HepG2 (cell line): ENCODE results near the gene DGCR2. TPM values are rescaled to one million over a fixed set of nuclear protein-coding genes. Genes with fewer than 3 reads are reported as not detected.

Source experiments
- ATAC-seq: fragments of 200-7000 bp; cut with Tn5 transposase; 3 replicates; pipeline ENCODE4 v1.9.1; 2020; ENCODE audit warnings: mild to moderate bottlenecking, moderate library complexity
- BruUV-seq: library from RNA; stranded (reverse); fragments of 400-500 nt; replicated peaks from 2 replicates; lab custom pipeline; 2021; lab: Mats Ljungman, UMichigan
- CTCF ChIA-PET: fragments of 300-600 bp; formaldehyde crosslinking; extraction: SDS; loops from one replicate; lab custom pipeline; 2021; ENCODE audit warnings: low total read pairs, inconsistent platforms, low intra/inter-chr PET ratio; lab: Yijun Ruan, JAX
- POLR2A ChIA-PET: fragments of 350-600 bp; sonication (Branson Sonifier 250); formaldehyde crosslinking; loops from one replicate; lab custom pipeline; 2020; ENCODE audit warnings: antibody characterized with exemption, inconsistent platforms; lab: Yijun Ruan, JAX
- DNase-seq: peaks from one replicate; pipeline ENCODE4 v3.0.0-alpha.2; 2015; ENCODE audit warnings: low spot score
- FAIRE-seq: peaks from 3 replicates; lab custom pipeline; 2011; peaks lifted over from hg19 to GRCh38; lab: Jason Lieb, UNC
- H2AFZ ChIP-seq: one replicate; pipeline ENCODE4 v1.6.1; 2011; ENCODE audit warnings: low read length, inconsistent platforms
- H3K27ac ChIP-seq: fragments of 300-600 bp; 3 replicates; pipeline ENCODE4 v1.8.0; 2011; ENCODE audit warnings: mixed run types, mild to moderate bottlenecking, mixed read lengths, low read length, inconsistent platforms; ENCODE audit not compliant: insufficient read depth; ENCODE audit errors: extremely low read length
- H3K27me3 ChIP-seq, 2 experiments: fragments of 200-600 bp in 1 of 2; 2 replicates in 1 of 2; 3 replicates in 1 of 2; pipeline versions ENCODE4 v1.6.0 to v1.8.0; 2011; ENCODE audit warnings: low read length in 2 of 2, mild to moderate bottlenecking in 2 of 2, moderate library complexity in 2 of 2, inconsistent platforms in 1 of 2; ENCODE audit not compliant: insufficient read depth in 2 of 2, control insufficient read depth in 1 of 2
- H3K36me3 ChIP-seq, 2 experiments: fragments of 200-600 bp in 1 of 2; replicated peaks in 1 of 2; 2 replicates in 1 of 2; 3 replicates in 1 of 2; pipeline versions ENCODE4 v1.5.1 to v1.8.0; 2011; ENCODE audit warnings: low read length in 2 of 2, inconsistent platforms in 1 of 2; ENCODE audit not compliant: insufficient read depth in 2 of 2, control insufficient read depth in 1 of 2
- H3K4me1 ChIP-seq: 2 replicates; pipeline ENCODE4 v1.5.1; 2012; ENCODE audit warnings: low read length, inconsistent platforms; ENCODE audit not compliant: insufficient read depth
- H3K4me2 ChIP-seq: 2 replicates; pipeline ENCODE4 v1.6.0; 2011; ENCODE audit warnings: low read depth, low read length, inconsistent platforms
- H3K4me3 ChIP-seq, 3 experiments: fragments of 200-600 bp in 1 of 3; sonication (generic), shearing (Covaris generic) in 1 of 3; replicated peaks in 1 of 3; 2 replicates each; pipeline ENCODE4 v1.5.1; 2011 to 2016; ENCODE audit warnings: low read length in 3 of 3, inconsistent platforms in 2 of 3, low read depth in 2 of 3, mild to moderate bottlenecking in 2 of 3, control low read depth in 1 of 3, mixed read lengths in 1 of 3; ENCODE audit not compliant: insufficient read depth in 1 of 3
- H3K79me2 ChIP-seq: one replicate; pipeline ENCODE4 v1.6.1; 2011; ENCODE audit warnings: low read length, inconsistent platforms; ENCODE audit not compliant: insufficient read depth
- H3K9ac ChIP-seq: 2 replicates; pipeline ENCODE4 v1.6.0; 2011; ENCODE audit warnings: mild to moderate bottlenecking, low read depth, low read length, inconsistent platforms; ENCODE audit not compliant: insufficient read depth
- H3K9me3 ChIP-seq: 2 replicates; pipeline ENCODE4 v1.5.1; 2012; ENCODE audit warnings: mild to moderate bottlenecking, low read length
- H4K20me1 ChIP-seq: 2 replicates; pipeline ENCODE4 v1.6.0; 2011; ENCODE audit warnings: inconsistent platforms, mild to moderate bottlenecking, low read length, moderate library complexity; ENCODE audit not compliant: insufficient read depth
- GABPA ChIP-seq, 2 experiments: IDR thresholded peaks; 2 replicates each; pipeline ENCODE4 v1.6.1; 2011 to 2016; ENCODE audit warnings: low read depth in 2 of 2, low read length in 1 of 2, missing biosample characterization in 1 of 2, missing genetic modification characterization in 1 of 2
- HNF4G ChIP-seq, 2 experiments: sonication (generic) in 1 of 2; formaldehyde crosslinking in 1 of 2; IDR thresholded peaks; 2 replicates each; pipeline versions ENCODE4 v1.4.0 to v1.6.1; 2011 to 2020; ENCODE audit warnings: borderline replicate concordance in 2 of 2, low read depth in 2 of 2, mild to moderate bottlenecking in 2 of 2, low read length in 1 of 2, missing genetic modification reagents in 1 of 2, moderate library complexity in 1 of 2
- HOXA5 ChIP-seq: sonication (generic); formaldehyde crosslinking; IDR thresholded peaks from 2 replicates; pipeline ENCODE4 v1.4.0; 2020; ENCODE audit warnings: missing genetic modification reagents
- POLR2A ChIP-seq, 2 experiments: IDR thresholded peaks; 2 replicates each; pipeline ENCODE4 v1.6.1; 2011; ENCODE audit warnings: low read depth in 2 of 2, low read length in 2 of 2, mild to moderate bottlenecking in 1 of 2, moderate library complexity in 1 of 2; ENCODE audit not compliant: insufficient read depth in 1 of 2
- RBFOX2 ChIP-seq: fragments of 200-400 bp; formaldehyde crosslinking; IDR thresholded peaks from 2 replicates; pipeline ENCODE4 v1.6.1; 2017; ENCODE audit warnings: low read depth, mild to moderate bottlenecking, low read length
- SIX4 ChIP-seq: sonication (generic); formaldehyde crosslinking; IDR thresholded peaks from 2 replicates; pipeline ENCODE4 v1.4.0; 2020; ENCODE audit warnings: missing genetic modification reagents
- WGBS: methylation state at CpG from one replicate; pipeline ENCODE4 v1.1.6; 2017; ENCODE audit warnings: low lambda C conversion rate; 5-methylcytosine and 5-hydroxymethylcytosine counted together
- in situ Hi-C: cut with HindIII; loops from 2 replicates; pipeline ENCODE4 v1.10.0; 2017; ENCODE audit warnings: low pct_unique_long_range_greater_than_20kb; ENCODE audit not compliant: extremely low pct_ligation_motif_present
- intact Hi-C: fragments of 100-400 bp; cut with micrococcal nuclease; formaldehyde crosslinking; loops from one replicate; pipeline ENCODE4 v1.10.0; 2022; ENCODE audit not compliant: unreplicated experiment
- polyA plus RNA-seq, 8 experiments: library from polyadenylated mRNA; depleted of rRNA in 3 of 8; stranded (reverse) in 7 of 8; unstranded in 1 of 8; fragments of >200 nt; fragmentation: Illumina TruSeq in 4 of 8; extraction: Trizol in 4 of 8; gene quantifications; 2 replicates each; pipeline versions ENCODE4 v1.2.1 to v1.2.3, GENCODE V29; 2011 to 2016; ENCODE audit warnings: low read depth in 4 of 8, missing spikeins in 1 of 8, mixed read lengths in 1 of 8; ENCODE audit not compliant: insufficient read depth in 1 of 8
- total RNA-seq, 5 experiments: library from RNA; depleted of rRNA; stranded (reverse); fragments of >200 nt; fragmentation: Illumina TruSeq; extraction: Trizol; gene quantifications; 2 replicates each; pipeline ENCODE4 v1.2.3, GENCODE V29; 2016; ENCODE audit warnings: low read depth in 1 of 5
- TF ChIP-seq, protein P1 (sequence below): sonication (generic); formaldehyde crosslinking; IDR thresholded peaks from 2 replicates; pipeline ENCODE4 v1.4.0; 2020; ENCODE audit warnings: mild to moderate bottlenecking, low read depth, missing genetic modification reagents
- TF ChIP-seq, protein P2 (sequence below): sonication (generic); formaldehyde crosslinking; IDR thresholded peaks from 2 replicates; pipeline ENCODE4 v1.4.0; 2020; ENCODE audit warnings: mild to moderate bottlenecking, missing genetic modification reagents

Gene DGCR2
- total and polyA plus RNA-seq, 2 of the 13 experiments (the other 11 are each of a cell fraction or from before 2014, with no cell fraction given) = 23.1 to 35.3 TPM

DNA sequence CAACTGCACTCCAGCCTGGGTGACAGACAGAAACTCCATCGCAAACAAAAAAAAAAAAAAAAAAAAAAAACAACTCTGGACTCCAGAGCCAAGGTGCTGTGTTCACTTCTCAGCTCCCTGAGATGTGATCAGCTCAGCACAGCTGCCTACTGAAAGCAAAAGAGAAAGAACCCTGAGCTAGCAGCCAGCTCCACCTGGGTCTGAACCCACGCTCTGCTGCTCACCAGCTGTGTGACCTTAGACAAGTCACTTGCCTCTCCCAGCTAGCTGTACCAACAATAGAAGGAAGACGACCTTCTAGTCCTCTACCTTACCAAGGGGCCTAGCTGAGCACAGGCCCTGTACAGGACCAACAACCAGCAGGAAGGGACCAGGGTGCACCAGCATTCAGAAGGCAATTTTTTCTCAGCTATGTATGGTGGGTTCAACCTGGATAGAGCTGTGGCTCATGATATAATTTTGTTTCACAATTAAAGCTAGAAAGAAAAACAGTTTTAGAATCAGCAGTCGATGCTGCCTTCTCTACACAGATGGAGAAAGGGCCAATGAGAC lies 3.8 kb downstream of the DGCR2 start:
- Histone ChIP-seq H3K4me2 (no peak overlapping the region), H3K9ac (no peak overlapping the region), H3K4me3 (no peak overlapping the region), H3K27me3 (no peaks in the 10 kb centered on the region; a peak in 2 of 5 replicates), H3K9me3 (no peaks in the 10 kb centered on the region), H2AFZ (no peak overlapping the region), H3K4me1 (peaks cover 60% of the 10 kb centered on the region), H4K20me1 (peaks cover 62% of the 10 kb centered on the region), H3K79me2 (peaks cover 78% of the 10 kb centered on the region), H3K27ac (no peak overlapping the region), H3K36me3 (peaks cover 4 to 24% of the 10 kb centered on the region in 2 experiments; a peak in 4 of 5 replicates)
- no peak for TF ChIP-seq HNF4G (IDR thresholded peaks at IDR 0.05; ENCODE audit: borderline replicate concordance, low read depth, low read length)
- TF ChIP-seq HNF4G (CRISPR knock-in tag; IDR thresholded peaks at IDR 0.05; ENCODE audit: borderline replicate concordance, low read depth) = no peak
- TF ChIP-seq POLR2A (IDR thresholded peaks at IDR 0.05; ENCODE audit: insufficient read depth in 1 of 2, low read depth in 2 of 2, low read length in 2 of 2) = peak in 1 of 2 experiments; percentile 14; a peak in 1 of 4 replicates
- TF ChIP-seq GABPA (IDR thresholded peaks at IDR 0.05; ENCODE audit: low read depth, low read length) = no peak
- TF ChIP-seq GABPA (CRISPR knock-in tag; IDR thresholded peaks at IDR 0.05; ENCODE audit: low read depth) = no peak
- TF ChIP-seq, protein P1, sequence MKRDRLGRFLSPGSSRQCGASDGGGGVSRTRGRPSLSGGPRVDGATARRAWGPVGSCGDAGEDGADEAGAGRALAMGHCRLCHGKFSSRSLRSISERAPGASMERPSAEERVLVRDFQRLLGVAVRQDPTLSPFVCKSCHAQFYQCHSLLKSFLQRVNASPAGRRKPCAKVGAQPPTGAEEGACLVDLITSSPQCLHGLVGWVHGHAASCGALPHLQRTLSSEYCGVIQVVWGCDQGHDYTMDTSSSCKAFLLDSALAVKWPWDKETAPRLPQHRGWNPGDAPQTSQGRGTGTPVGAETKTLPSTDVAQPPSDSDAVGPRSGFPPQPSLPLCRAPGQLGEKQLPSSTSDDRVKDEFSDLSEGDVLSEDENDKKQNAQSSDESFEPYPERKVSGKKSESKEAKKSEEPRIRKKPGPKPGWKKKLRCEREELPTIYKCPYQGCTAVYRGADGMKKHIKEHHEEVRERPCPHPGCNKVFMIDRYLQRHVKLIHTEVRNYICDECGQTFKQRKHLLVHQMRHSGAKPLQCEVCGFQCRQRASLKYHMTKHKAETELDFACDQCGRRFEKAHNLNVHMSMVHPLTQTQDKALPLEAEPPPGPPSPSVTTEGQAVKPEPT (CRISPR knock-in tag) = no peak
- no peak for TF ChIP-seq HOXA5
- TF ChIP-seq, protein P2, sequence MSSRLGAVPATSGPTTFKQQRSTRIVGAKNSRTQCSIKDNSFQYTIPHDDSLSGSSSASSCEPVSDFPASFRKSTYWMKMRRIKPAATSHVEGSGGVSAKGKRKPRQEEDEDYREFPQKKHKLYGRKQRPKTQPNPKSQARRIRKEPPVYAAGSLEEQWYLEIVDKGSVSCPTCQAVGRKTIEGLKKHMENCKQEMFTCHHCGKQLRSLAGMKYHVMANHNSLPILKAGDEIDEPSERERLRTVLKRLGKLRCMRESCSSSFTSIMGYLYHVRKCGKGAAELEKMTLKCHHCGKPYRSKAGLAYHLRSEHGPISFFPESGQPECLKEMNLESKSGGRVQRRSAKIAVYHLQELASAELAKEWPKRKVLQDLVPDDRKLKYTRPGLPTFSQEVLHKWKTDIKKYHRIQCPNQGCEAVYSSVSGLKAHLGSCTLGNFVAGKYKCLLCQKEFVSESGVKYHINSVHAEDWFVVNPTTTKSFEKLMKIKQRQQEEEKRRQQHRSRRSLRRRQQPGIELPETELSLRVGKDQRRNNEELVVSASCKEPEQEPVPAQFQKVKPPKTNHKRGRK (CRISPR knock-in tag) = no peak
- TF ChIP-seq RBFOX2 = no peak
- no peak for TF ChIP-seq SIX4
- ATAC-seq (no peak), FAIRE-seq (no peak), DNase-seq (no peak)
- BruUV-seq = no TSS peak
- in situ Hi-C loops = no loop called here
- WGBS = 84% methylated on average over 4 of the region's 4 CpGs
- POLR2A ChIA-PET = interaction anchor here (1.3 kb wide), 1 partner anchor 56 kb away, joined by 3 read pairs; no protein-coding TSS in a partner anchor
- intact Hi-C loops = no loop called here
- CTCF ChIA-PET = no interaction called here
